IPS-15b (cell line): ENCODE data around the gene TNNC2.
"Not testable (repeated sequence)": the region's sequence is repeated elsewhere in the genome, so short reads cannot be mapped to it uniquely, and the experiment has no call there.

Experiments used
- H3K27me3 ChIP-seq: one replicate; pipeline ENCODE4 v1.6.1; 2013; ENCODE audit warnings: low read length; ENCODE audit not compliant: control insufficient read depth, insufficient read depth
- H3K36me3 ChIP-seq: one replicate; pipeline ENCODE4 v1.6.1; 2013; ENCODE audit warnings: low read length; ENCODE audit not compliant: control insufficient read depth, insufficient read depth
- H3K4me1 ChIP-seq: one replicate; pipeline ENCODE4 v1.6.1; 2013; ENCODE audit warnings: mild to moderate bottlenecking, low read length; ENCODE audit not compliant: control insufficient read depth, insufficient read depth
- H3K4me3 ChIP-seq: one replicate; pipeline ENCODE4 v1.5.1; 2013; ENCODE audit warnings: low read depth, low read length
- H3K9ac ChIP-seq: one replicate; pipeline ENCODE4 v1.6.1; 2013; ENCODE audit warnings: low read depth, mild to moderate bottlenecking, low read length
- H3K9me3 ChIP-seq: one replicate; pipeline ENCODE4 v1.6.1; 2013; ENCODE audit warnings: mild to moderate bottlenecking, low read length; ENCODE audit not compliant: control insufficient read depth, insufficient read depth

The TNNC2 gene

GRCh38 chr20:45827030-45827652 lies at the start of gene TNNC2:
TSS of gene TNNC2 (minus strand) at chr20:45827312. CDS start at chr20:45827248, 64 bp downstream.
- peaks cover 15% of the 10 kb centered on the region for H3K27me3 ChIP-seq
- no peaks in the 10 kb centered on the region for H3K36me3 ChIP-seq
- no peak within 1 kb of the TSS for H3K4me3 ChIP-seq
- H3K4me1 ChIP-seq, result peaks cover 2% of the 10 kb centered on the region
- H3K9me3 ChIP-seq, result no peaks in the 10 kb centered on the region
- no peak within 1 kb of the TSS for H3K9ac ChIP-seq

GRCh38 chr20:45874576-45874975 lies 47.5 kb upstream of the TNNC2 start:
- Histone ChIP-seq H3K9ac (no peak overlapping the region), H3K4me1 (no peaks in the 10 kb centered on the region), H3K4me3 (no peak overlapping the region), H3K9me3 (no peaks in the 10 kb centered on the region), H3K36me3 (no peaks in the 10 kb centered on the region), H3K27me3 (no peaks in the 10 kb centered on the region)

GRCh38 chr20:45874104-45874481 lies 47.0 kb upstream of the TNNC2 start:
- H3K9me3 ChIP-seq, H3K4me1 ChIP-seq, H3K9ac ChIP-seq, H3K27me3 ChIP-seq, H3K36me3 ChIP-seq, H3K4me3 ChIP-seq: not testable (repeated sequence)

- H3K4me3 ChIP-seq, result no peak overlapping the region
- no peaks in the 10 kb centered on the region for H3K9me3 ChIP-seq
- H3K27me3 ChIP-seq, result no peaks in the 10 kb centered on the region
- H3K9ac ChIP-seq, result no peak overlapping the region
- no peaks in the 10 kb centered on the region for H3K4me1 ChIP-seq
- no peaks in the 10 kb centered on the region for H3K36me3 ChIP-seq
Observed at GRCh38 chr20:45873409-45874103, 46.4 kb upstream of the TNNC2 start.

- Histone ChIP-seq H3K9ac (no peak overlapping the region), H3K9me3 (no peaks in the 10 kb centered on the region), H3K27me3 (no peaks in the 10 kb centered on the region), H3K36me3 (no peaks in the 10 kb centered on the region), H3K4me3 (no peak overlapping the region), H3K4me1 (no peaks in the 10 kb centered on the region)
Observed at GRCh38 chr20:45872626-45873025, 45.5 kb upstream of the TNNC2 start.

- Histone ChIP-seq H3K27me3 (no peaks in the 10 kb centered on the region), H3K9me3 (no peaks in the 10 kb centered on the region), H3K4me1 (no peaks in the 10 kb centered on the region), H3K36me3 (no peaks in the 10 kb centered on the region), H3K9ac (no peak overlapping the region), H3K4me3 (no peak overlapping the region)
Observed at GRCh38 chr20:45867819-45868176, 40.7 kb upstream of the TNNC2 start.

- H3K4me1 ChIP-seq, result no peaks in the 10 kb centered on the region
- no peaks in the 10 kb centered on the region for H3K36me3 ChIP-seq
- H3K9me3 ChIP-seq, result no peaks in the 10 kb centered on the region
- no peak overlapping the region for H3K9ac ChIP-seq
- H3K27me3 ChIP-seq, result no peaks in the 10 kb centered on the region
- no peak overlapping the region for H3K4me3 ChIP-seq
Observed at GRCh38 chr20:45867136-45867818, 40.2 kb upstream of the TNNC2 start.

GRCh38 chr20:45866454-45866853 lies 39.3 kb upstream of the TNNC2 start:
- no peaks in the 10 kb centered on the region for H3K27me3 ChIP-seq
- H3K9me3 ChIP-seq, result no peaks in the 10 kb centered on the region
- no peak overlapping the region for H3K4me3 ChIP-seq
- no peaks in the 10 kb centered on the region for H3K36me3 ChIP-seq
- H3K9ac ChIP-seq, result no peak overlapping the region
- no peaks in the 10 kb centered on the region for H3K4me1 ChIP-seq

GRCh38 chr20:45863543-45864470 lies 36.7 kb upstream of the TNNC2 start:
- Histone ChIP-seq H3K9ac (no peak overlapping the region), H3K9me3 (no peaks in the 10 kb centered on the region)

GRCh38 chr20:45861221-45862075 lies 34.3 kb upstream of the TNNC2 start:
- Histone ChIP-seq H3K4me1 (peaks cover 13% of the 10 kb centered on the region), H3K9me3 (no peaks in the 10 kb centered on the region), H3K4me3 (no peak overlapping the region), H3K9ac (no peak overlapping the region), H3K36me3 (no peaks in the 10 kb centered on the region), H3K27me3 (no peaks in the 10 kb centered on the region)

More at GRCh38 chr20:45863543-45864470, 36.7 kb upstream of the TNNC2 start:
- no peaks in the 10 kb centered on the region for H3K27me3 ChIP-seq
- H3K36me3 ChIP-seq, result no peaks in the 10 kb centered on the region
- H3K4me1 ChIP-seq, result peaks cover 8% of the 10 kb centered on the region
- no peak overlapping the region for H3K4me3 ChIP-seq
